Suprapubic skin (tissue), 4 donors: ENCODE measurements around the gene SCLT1. TPM values are rescaled to one million over a fixed set of nuclear protein-coding genes. Genes with fewer than 3 reads are reported as not detected.

Experiments used
- DNase-seq, 2 donors: peaks; one replicate each; pipeline ENCODE4 v3.0.0-alpha.2; 2019; ENCODE audit warnings: low spot score in 2 of 2
- H3K27ac ChIP-seq: fragments of 200-600 bp; sonication (generic); one replicate; pipeline ENCODE4 v1.5.1; 2019
- H3K27me3 ChIP-seq: fragments of 200-600 bp; sonication (generic); one replicate; pipeline ENCODE4 v1.5.1; 2019
- H3K36me3 ChIP-seq: fragments of 200-600 bp; sonication (generic); one replicate; pipeline ENCODE4 v1.5.1; 2019
- H3K4me1 ChIP-seq: fragments of 200-600 bp; sonication (generic); one replicate; pipeline ENCODE4 v1.5.1; 2019
- H3K4me3 ChIP-seq: fragments of 200-600 bp; sonication (generic); one replicate; pipeline ENCODE4 v1.5.1; 2019; ENCODE audit warnings: mild to moderate bottlenecking
- H3K9me3 ChIP-seq: fragments of 200-600 bp; sonication (generic); one replicate; pipeline ENCODE4 v1.5.1; 2019
- CTCF ChIP-seq, 2 donors: fragments of 200-600 bp in 1 of 2; fragments of 450-650 bp in 1 of 2; sonication (generic) in 1 of 2; IDR thresholded peaks; one replicate each; pipeline ENCODE4 v1.5.1; 2016 to 2019; ENCODE audit warnings: antibody characterized with exemption in 2 of 2, mild to moderate bottlenecking in 1 of 2, moderate library complexity in 1 of 2
- EP300 ChIP-seq: sonication (generic); formaldehyde crosslinking; IDR thresholded peaks from one replicate; pipeline ENCODE4 v1.6.1; 2017; ENCODE audit warnings: antibody characterized with exemption
- POLR2A ChIP-seq, 2 donors: fragments of 450-650 bp; IDR thresholded peaks; one replicate each; pipeline ENCODE4 v1.6.1; 2017; ENCODE audit warnings: antibody characterized with exemption in 2 of 2, mild to moderate bottlenecking in 2 of 2, moderate library complexity in 2 of 2
- POLR2AphosphoS5 ChIP-seq, 3 donors: sonication (generic); formaldehyde crosslinking; IDR thresholded peaks; one replicate each; pipeline ENCODE4 v1.6.1; 2017; ENCODE audit warnings: antibody characterized with exemption in 3 of 3
- WGBS: methylation state at CpG from one replicate; pipeline ENCODE4 v1.1.5; 2018; 5-methylcytosine and 5-hydroxymethylcytosine counted together
- total RNA-seq, 4 donors: library from RNA; depleted of rRNA; stranded (reverse); fragments of >200 nt; gene quantifications; one replicate each; pipeline ENCODE4 v1.1.0, GENCODE V29; 2016

SCLT1 gene
- total RNA-seq, 4 donors from 2014 or later, result 7.6 to 17.2 (median 9.6) TPM

DNA sequence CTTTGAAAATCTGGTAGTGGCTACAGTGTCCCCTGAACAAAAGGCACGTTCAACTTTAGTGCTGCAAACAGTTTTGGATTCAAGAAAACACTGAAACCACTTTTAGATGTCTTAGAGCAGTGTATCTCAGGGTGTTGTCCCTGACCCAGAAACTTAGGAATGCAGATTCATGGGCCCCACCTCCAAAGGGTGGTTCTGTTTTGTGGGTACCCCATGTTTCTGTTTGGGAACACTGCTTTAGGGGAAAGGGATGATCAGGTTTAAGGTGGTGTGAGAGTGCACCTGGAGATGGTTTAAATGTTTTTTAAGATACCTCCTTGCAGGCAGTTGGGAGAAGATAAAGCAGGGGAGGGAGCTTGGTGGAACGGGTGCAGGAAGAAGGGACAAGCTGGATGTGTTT is 228.2 kb downstream of the SCLT1 start:
- peaks cover 8% of the 10 kb centered on the region for H3K4me1 ChIP-seq
- no peak overlapping the region for H3K27ac ChIP-seq
- TF ChIP-seq POLR2A (IDR thresholded peaks at IDR 0.05) (no peak), EP300 (no peak), CTCF (IDR thresholded peaks at IDR 0.05) (no peak), POLR2AphosphoS5 (IDR thresholded peaks at IDR 0.05) (no peak)
- no peak overlapping the region for H3K4me3 ChIP-seq
- 94% methylated on average over 2 of the region's 2 CpGs for WGBS
- no peak for DNase-seq
- H3K9me3 ChIP-seq, result no peaks in the 10 kb centered on the region
- H3K36me3 ChIP-seq, result peaks cover 57% of the 10 kb centered on the region
- H3K27me3 ChIP-seq, result no peaks in the 10 kb centered on the region

- DNase-seq, result peak; percentile 85
- no peak overlapping the region for H3K4me3 ChIP-seq
- H3K27me3 ChIP-seq, result no peaks in the 10 kb centered on the region
- H3K36me3 ChIP-seq, result peaks cover 55% of the 10 kb centered on the region
- no peak for TF ChIP-seq POLR2A (IDR thresholded peaks at IDR 0.05)
- peak; percentile 71 to 79 for TF ChIP-seq CTCF (IDR thresholded peaks at IDR 0.05)
- H3K27ac ChIP-seq, result no peak overlapping the region
- no peaks in the 10 kb centered on the region for H3K9me3 ChIP-seq
- H3K4me1 ChIP-seq, result peaks cover 17% of the 10 kb centered on the region
- WGBS, result 44% methylated on average over 9 of the region's 10 CpGs
Observed at GRCh38 chr4:128863312-128864075, 229.8 kb downstream of the SCLT1 start.

- Histone ChIP-seq H3K4me3 (no peak overlapping the region), H3K27me3 (no peaks in the 10 kb centered on the region), H3K9me3 (no peaks in the 10 kb centered on the region), H3K4me1 (peaks cover 17% of the 10 kb centered on the region), H3K36me3 (peaks cover 56% of the 10 kb centered on the region), H3K27ac (no peak overlapping the region)
- DNase-seq, result no peak
- WGBS, result 88% methylated on average over 10 of the region's 14 CpGs
- TF ChIP-seq EP300 (no peak), CTCF (IDR thresholded peaks at IDR 0.05) (no peak), POLR2AphosphoS5 (IDR thresholded peaks at IDR 0.05) (no peak), POLR2A (IDR thresholded peaks at IDR 0.05) (no peak)
Observed at GRCh38 chr4:128862608-128863311, 230.6 kb downstream of the SCLT1 start.

GRCh38 chr4:128861856-128862518 is 231.4 kb downstream of the SCLT1 start:
- no peaks in the 10 kb centered on the region for H3K27me3 ChIP-seq
- WGBS, result 90% methylated on average over 8 of the region's 13 CpGs
- peaks cover 63% of the 10 kb centered on the region for H3K36me3 ChIP-seq
- no peak for DNase-seq
- peaks cover 17% of the 10 kb centered on the region for H3K4me1 ChIP-seq
- H3K9me3 ChIP-seq, result no peaks in the 10 kb centered on the region
- H3K27ac ChIP-seq, result no peak overlapping the region
- TF ChIP-seq EP300, result no peak
- no peak for TF ChIP-seq CTCF (IDR thresholded peaks at IDR 0.05)
- TF ChIP-seq POLR2AphosphoS5 (IDR thresholded peaks at IDR 0.05), result no peak
- no peak for TF ChIP-seq POLR2A (IDR thresholded peaks at IDR 0.05)
- no peak overlapping the region for H3K4me3 ChIP-seq
